K562 (cell line): Measurements from ENCODE around the gene DESI2. TPM values are rescaled to one million over a fixed set of nuclear protein-coding genes. Genes with fewer than 3 reads are reported as not detected.
A peak's percentile ranks its signal among the peaks of the same experiment; 100 is the strongest.

Experiments used
- ATAC-seq: fragments of 200-7000 bp; cut with Tn5 transposase; 3 replicates; pipeline ENCODE4 v1.9.1; 2020; ENCODE audit warnings: moderate library complexity
- BruUV-seq: library from RNA; stranded (reverse); fragments of 400-500 nt; replicated peaks from 2 replicates; lab custom pipeline; 2021; lab: Mats Ljungman, UMichigan
- CTCF ChIA-PET: fragments of 300-600 bp; formaldehyde crosslinking; extraction: SDS; loops from one replicate; lab custom pipeline; 2021; ENCODE audit warnings: low intra/inter-chr PET ratio; lab: Yijun Ruan, JAX
- POLR2A ChIA-PET: fragments of 300-600, 350-650 bp; sonication (Branson Sonifier 250); formaldehyde crosslinking; extraction: SDS; loops from one replicate; lab custom pipeline; 2021; ENCODE audit warnings: antibody characterized with exemption, inconsistent platforms; lab: Yijun Ruan, JAX
- DNase-seq, 4 experiments: peaks; one replicate each; pipeline versions ENCODE4 v3.0.0 to v3.0.0-alpha.2; 2011 to 2018; ENCODE audit warnings: low spot score in 3 of 4, mixed read lengths in 3 of 4; ENCODE audit errors: extremely low read depth in 1 of 4
- FAIRE-seq: peaks from 2 replicates; lab custom pipeline; 2011; peaks lifted over from hg19 to GRCh38; lab: Jason Lieb, UNC
- H2AFZ ChIP-seq: 2 replicates; pipeline ENCODE4 v1.6.0; 2011; ENCODE audit warnings: low read depth, low read length, control low read depth, inconsistent platforms
- H3K27ac ChIP-seq: fragments of 200-600 bp; 3 replicates; pipeline ENCODE4 v1.8.0; 2011; ENCODE audit warnings: low read depth, mild to moderate bottlenecking, control low read depth, inconsistent platforms, low read length, moderate library complexity, mixed read lengths; ENCODE audit errors: extremely low read depth
- H3K27me3 ChIP-seq, 2 experiments: fragments of 300-600 bp in 1 of 2; 2 replicates in 1 of 2; 3 replicates in 1 of 2; pipeline versions ENCODE4 v1.6.0 to v1.8.0; 2011; ENCODE audit warnings: inconsistent platforms in 2 of 2, low read length in 2 of 2, mild to moderate bottlenecking in 1 of 2, mixed read lengths in 1 of 2, moderate library complexity in 1 of 2; ENCODE audit not compliant: control insufficient read depth in 2 of 2, insufficient read depth in 2 of 2
- H3K36me3 ChIP-seq: fragments of 300-600 bp; 3 replicates; pipeline ENCODE4 v1.8.0; 2011; ENCODE audit warnings: mild to moderate bottlenecking, low read length, inconsistent platforms; ENCODE audit not compliant: control insufficient read depth, insufficient read depth
- H3K4me1 ChIP-seq, 2 experiments: fragments of 200-600 bp in 1 of 2; replicated peaks in 1 of 2; 2 replicates in 1 of 2; 3 replicates in 1 of 2; pipeline versions ENCODE4 v1.5.1 to v1.8.0; 2011; ENCODE audit warnings: inconsistent platforms in 2 of 2, low read length in 2 of 2, mild to moderate bottlenecking in 1 of 2, mixed read lengths in 1 of 2, moderate library complexity in 1 of 2; ENCODE audit not compliant: control insufficient read depth in 2 of 2, insufficient read depth in 2 of 2
- H3K4me2 ChIP-seq: 2 replicates; pipeline ENCODE4 v1.6.1; 2011; ENCODE audit warnings: low read length, control low read depth, inconsistent platforms, mixed read lengths; ENCODE audit not compliant: insufficient read depth
- H3K4me3 ChIP-seq: fragments of 200-600 bp; sonication (generic), shearing (Covaris generic); 2 replicates; pipeline ENCODE4 v1.5.1; 2016; ENCODE audit warnings: control low read depth, inconsistent platforms
- H3K79me2 ChIP-seq: fragments of 200-600 bp; 3 replicates; pipeline ENCODE4 v1.8.0; 2011; ENCODE audit warnings: low read length, inconsistent platforms; ENCODE audit not compliant: control insufficient read depth, insufficient read depth
- H3K9ac ChIP-seq, 2 experiments: 2 replicates each; pipeline versions ENCODE4 v1.6.0 to v1.6.1; 2011; ENCODE audit warnings: low read depth in 2 of 2, low read length in 2 of 2, control low read depth in 1 of 2, inconsistent platforms in 1 of 2, mild to moderate bottlenecking in 1 of 2, mixed read lengths in 1 of 2; ENCODE audit not compliant: insufficient read depth in 1 of 2
- H3K9me1 ChIP-seq: one replicate; pipeline ENCODE4 v1.6.0; 2011; ENCODE audit warnings: inconsistent platforms, mild to moderate bottlenecking, low read length, moderate library complexity; ENCODE audit not compliant: control insufficient read depth, insufficient read depth
- H3K9me3 ChIP-seq: replicated peaks from 2 replicates; pipeline ENCODE4 v1.5.1; 2011; ENCODE audit warnings: low read depth, low read length, inconsistent platforms; ENCODE audit not compliant: control insufficient read depth, insufficient read depth
- H4K20me1 ChIP-seq: replicated peaks from 2 replicates; pipeline ENCODE4 v1.6.1; 2011; ENCODE audit warnings: low read length, inconsistent platforms, mixed read lengths; ENCODE audit not compliant: control insufficient read depth, insufficient read depth
- CBFB ChIP-seq: sonication (generic); formaldehyde crosslinking; IDR thresholded peaks from 2 replicates; pipeline ENCODE4 v1.4.0; 2020; ENCODE audit warnings: mild to moderate bottlenecking, missing genetic modification reagents
- EZH2 ChIP-seq: IDR thresholded peaks from 2 replicates; pipeline ENCODE4 v1.6.1; 2012; ENCODE audit warnings: low read depth, mild to moderate bottlenecking, inconsistent platforms, low read length, borderline replicate concordance
- NR2C2 ChIP-seq, 2 experiments: fragments of 200-800 bp in 1 of 2; sonication (Bioruptor generic) in 1 of 2; sonication (generic) in 1 of 2; formaldehyde crosslinking in 1 of 2; IDR thresholded peaks; 2 replicates each; pipeline versions ENCODE4 v1.6.1 to v1.8.0; 2016 to 2022; ENCODE audit warnings: mild to moderate bottlenecking in 1 of 2, missing compliant biosample characterization in 1 of 2, missing genetic modification characterization in 1 of 2, missing genetic modification reagents in 1 of 2
- POLR2AphosphoS5 ChIP-seq: IDR thresholded peaks from 2 replicates; pipeline ENCODE4 v1.6.1; 2011; ENCODE audit warnings: mild to moderate bottlenecking, low read depth, low read length, moderate library complexity; ENCODE audit not compliant: control insufficient read depth, insufficient read depth
- SUPT5H ChIP-seq: fragments of 450-650 bp; IDR thresholded peaks from 2 replicates; pipeline ENCODE4 v1.6.1; 2016
- TAL1 ChIP-seq: fragments of 450-650 bp; IDR thresholded peaks from 2 replicates; pipeline ENCODE4 v1.6.1; 2016; ENCODE audit warnings: mild to moderate bottlenecking
- ZNF133 ChIP-seq: fragments of 250-450 bp; sonication (Bioruptor Pico); IDR thresholded peaks from 2 replicates; pipeline ENCODE4 v1.4.0; 2020; ENCODE audit warnings: mild to moderate bottlenecking
- ZNF444 ChIP-seq: fragments of 250-450 bp; sonication (Bioruptor Pico); IDR thresholded peaks from 2 replicates; pipeline ENCODE4 v1.4.0; 2020; ENCODE audit warnings: mild to moderate bottlenecking, moderate library complexity
- ZNF561 ChIP-seq: fragments of 450-650 bp; formaldehyde crosslinking; conservative IDR thresholded peaks from 2 replicates; pipeline ENCODE4 v1.4.0; 2020; ENCODE audit warnings: mild to moderate bottlenecking, moderate library complexity
- ZNF57 ChIP-seq: fragments of 450-650 bp; formaldehyde crosslinking; IDR thresholded peaks from 2 replicates; pipeline ENCODE4 v1.4.0; 2020; ENCODE audit warnings: mild to moderate bottlenecking, moderate library complexity
- WGBS: fragments of 100-300 bp; shearing (Covaris generic); methylation state at CpG from one replicate; pipeline ENCODE4 v1.1.6; 2016; ENCODE audit warnings: low coverage, mixed read lengths; ENCODE audit not compliant: insufficient coverage; ENCODE audit errors: missing lambda C conversion rate; 5-methylcytosine and 5-hydroxymethylcytosine counted together
- in situ Hi-C: fragments of 300-500 bp; cut with MboI; formaldehyde crosslinking; loops from 4 replicates; pipeline ENCODE4 v1.15.0; 2018; ENCODE audit warnings: inconsistent platforms, mixed read lengths
- intact Hi-C: fragments of 100-400 bp; cut with micrococcal nuclease; formaldehyde crosslinking; loops from 2 replicates; pipeline ENCODE4 v1.14.2; 2022
- polyA plus RNA-seq, 8 experiments: library from polyadenylated mRNA; depleted of rRNA in 4 of 8; stranded (reverse) in 5 of 8; unstranded in 3 of 8; fragments of >200 nt; fragmentation: Nextera tagmentation in 2 of 8; fragmentation: Illumina TruSeq in 1 of 8; extraction: Ambion mirVana in 2 of 8; extraction: Trizol in 1 of 8; gene quantifications; 2 replicates each; pipeline versions ENCODE4 v1.2.1 to v1.2.3, GENCODE V29; 2011 to 2014; ENCODE audit warnings: inconsistent platforms in 1 of 8, missing spikeins in 1 of 8
- total RNA-seq, 7 experiments: library from RNA; depleted of rRNA in 6 of 7; stranded (reverse); fragments of >200 nt in 6 of 7; fragmentation: Illumina TruSeq in 2 of 7; extraction: Trizol in 2 of 7; gene quantifications; 2 replicates each; pipeline versions ENCODE4 v1.2.1 to v1.2.3, GENCODE V29; 2011 to 2021; ENCODE audit warnings: low replicate concordance in 1 of 7
- TF ChIP-seq, protein P1 (sequence below): sonication (generic); formaldehyde crosslinking; IDR thresholded peaks from 2 replicates; pipeline ENCODE4 v1.8.0; 2022; ENCODE audit warnings: mild to moderate bottlenecking, missing genetic modification reagents, borderline replicate concordance
- TF ChIP-seq, protein P2 (sequence below), 2 experiments: fragments of 450-650 bp in 1 of 2; sonication (generic) in 1 of 2; formaldehyde crosslinking in 1 of 2; IDR thresholded peaks in 1 of 2; conservative IDR thresholded peaks in 1 of 2; 2 replicates each; pipeline versions ENCODE4 v1.6.1 to v1.8.1; 2016 to 2023; ENCODE audit warnings: mild to moderate bottlenecking in 2 of 2, moderate library complexity in 2 of 2, inconsistent platforms in 1 of 2, missing genetic modification reagents in 1 of 2
- TF ChIP-seq, protein P3 (sequence below): sonication (generic); formaldehyde crosslinking; IDR thresholded peaks from 2 replicates; pipeline ENCODE4 v1.8.0; 2022; ENCODE audit warnings: missing genetic modification reagents, mild to moderate bottlenecking, borderline replicate concordance

Gene DESI2
- total and polyA plus RNA-seq, 9 of the 15 experiments (the other 6 are each of a cell fraction or from before 2014, with no cell fraction given): 17.4 to 59.4 (median 38.4) TPM

DNA sequence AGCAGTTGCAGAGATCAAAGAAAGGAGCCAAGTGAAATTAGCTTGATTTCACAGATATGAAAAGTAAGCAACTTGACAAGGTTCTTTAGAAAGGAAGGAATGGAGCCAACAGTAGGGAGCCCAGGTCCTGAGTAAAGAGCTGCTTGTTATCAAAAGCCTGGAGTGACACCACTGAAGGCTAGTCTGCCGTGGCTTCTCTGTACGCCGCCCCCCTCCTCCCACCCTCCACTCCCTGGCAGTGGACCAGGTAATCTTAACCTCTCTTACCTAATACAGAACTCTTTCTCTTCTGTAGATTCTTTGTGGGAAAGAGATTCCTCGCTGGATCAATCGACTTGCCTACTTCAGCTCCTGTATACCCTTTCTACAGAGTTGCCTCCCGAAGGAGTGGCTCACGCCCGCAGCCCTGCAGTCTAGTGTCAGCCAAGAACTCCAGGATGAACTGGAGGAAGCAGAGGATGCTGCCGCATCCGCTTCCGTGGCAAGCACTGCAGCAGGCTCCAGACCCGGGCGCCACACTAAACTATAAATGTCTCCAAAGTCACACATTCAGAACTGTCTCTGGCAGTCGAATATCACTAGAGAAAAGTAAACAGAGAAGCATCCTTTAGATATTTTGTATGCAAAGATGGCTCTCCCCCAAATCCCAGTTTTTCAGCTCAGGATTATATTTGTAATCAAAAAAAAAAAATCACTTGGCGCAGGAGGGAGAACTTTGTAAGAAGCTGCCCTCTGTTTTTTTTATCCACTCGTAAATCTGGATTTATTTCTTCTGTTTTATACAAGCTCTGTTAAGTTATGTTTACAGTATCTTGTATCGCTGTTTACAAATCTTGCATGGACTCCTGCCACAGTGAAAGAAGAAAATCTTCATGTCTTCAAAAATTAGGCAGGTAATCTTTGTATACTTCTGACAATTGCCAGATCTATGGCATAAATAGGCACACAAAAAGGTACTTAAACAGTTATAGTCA lies 52.6 kb downstream of the DESI2 start (continued):
- TF ChIP-seq, protein P1, sequence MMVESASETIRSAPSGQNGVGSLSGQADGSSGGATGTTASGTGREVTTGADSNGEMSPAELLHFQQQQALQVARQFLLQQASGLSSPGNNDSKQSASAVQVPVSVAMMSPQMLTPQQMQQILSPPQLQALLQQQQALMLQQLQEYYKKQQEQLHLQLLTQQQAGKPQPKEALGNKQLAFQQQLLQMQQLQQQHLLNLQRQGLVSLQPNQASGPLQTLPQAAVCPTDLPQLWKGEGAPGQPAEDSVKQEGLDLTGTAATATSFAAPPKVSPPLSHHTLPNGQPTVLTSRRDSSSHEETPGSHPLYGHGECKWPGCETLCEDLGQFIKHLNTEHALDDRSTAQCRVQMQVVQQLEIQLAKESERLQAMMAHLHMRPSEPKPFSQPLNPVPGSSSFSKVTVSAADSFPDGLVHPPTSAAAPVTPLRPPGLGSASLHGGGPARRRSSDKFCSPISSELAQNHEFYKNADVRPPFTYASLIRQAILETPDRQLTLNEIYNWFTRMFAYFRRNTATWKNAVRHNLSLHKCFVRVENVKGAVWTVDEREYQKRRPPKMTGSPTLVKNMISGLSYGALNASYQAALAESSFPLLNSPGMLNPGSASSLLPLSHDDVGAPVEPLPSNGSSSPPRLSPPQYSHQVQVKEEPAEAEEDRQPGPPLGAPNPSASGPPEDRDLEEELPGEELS (CRISPR knock-in tag): no peak
- TF ChIP-seq NR2C2 (CRISPR knock-in tag; IDR thresholded peaks at IDR 0.05) (no peak), NR2C2 (tag; IDR thresholded peaks at IDR 0.05) (no peak), ZNF444 (CRISPR knock-in tag) (no peak)

DNA sequence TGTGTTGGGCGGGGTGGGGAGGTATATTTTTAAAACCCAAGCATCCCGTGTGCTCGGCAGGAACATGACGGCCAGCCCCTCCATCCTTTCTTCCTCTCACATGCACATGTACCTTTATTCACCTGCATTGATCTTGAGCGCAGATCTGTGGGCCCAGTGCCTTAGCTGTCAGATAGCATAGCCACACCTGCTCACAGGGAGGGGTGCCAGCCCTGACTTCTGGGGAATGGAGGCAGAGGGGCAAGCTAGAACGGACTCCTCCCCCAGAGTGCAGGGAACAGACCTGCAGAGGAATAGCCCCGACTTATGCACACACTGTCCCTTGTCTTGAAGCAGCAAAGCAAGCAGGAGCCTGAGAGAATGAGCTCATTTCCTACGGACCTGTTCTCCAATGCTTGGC lies 56.1 kb downstream of the DESI2 start:
- Histone ChIP-seq H3K9ac (no peak overlapping the region), H3K9me1 (no peaks in the 10 kb centered on the region), H4K20me1 (no peaks in the 10 kb centered on the region; the same call in 1 of the 2 replicates), H3K4me1 (no peaks in the 10 kb centered on the region), H3K27me3 (peaks cover 19 to 31% of the 10 kb centered on the region in 2 experiments), H3K36me3 (peaks cover 13% of the 10 kb centered on the region; the same call in 1 of the 3 replicates), H3K9me3 (no peaks in the 10 kb centered on the region), H3K4me2 (no peak overlapping the region), H3K4me3 (no peak overlapping the region), H3K79me2 (no peaks in the 10 kb centered on the region), H3K27ac (no peak overlapping the region), H2AFZ (no peak overlapping the region)
- no peak for DNase-seq
- 70% methylated on average over 8 of the region's 8 CpGs for WGBS
- no peak for ATAC-seq
- FAIRE-seq: no peak
- ChIA-PET POLR2A (interaction anchor here (0.5 to 0.9 kb wide), 4 partner anchors 11 to 121 kb away, joined by 3 to 4 read pairs (median 3); no protein-coding TSS in a partner anchor), CTCF (no interaction called here)
- in situ Hi-C loops (no loop called here), intact Hi-C loops (no loop called here)
- BruUV-seq: no TSS peak
- TF ChIP-seq TAL1 (no peak), SUPT5H (0 out of 2 replicates have a peak, but pooled peaks have one; percentile 39), ZNF133 (CRISPR knock-in tag) (no peak), EZH2 (no peak), CBFB (CRISPR knock-in tag) (no peak), ZNF561 (CRISPR knock-in tag) (no peak), ZNF57 (no peak), POLR2AphosphoS5 (0 out of 2 replicates have a peak, but pooled peaks have one; percentile 17)
- TF ChIP-seq, protein P2, sequence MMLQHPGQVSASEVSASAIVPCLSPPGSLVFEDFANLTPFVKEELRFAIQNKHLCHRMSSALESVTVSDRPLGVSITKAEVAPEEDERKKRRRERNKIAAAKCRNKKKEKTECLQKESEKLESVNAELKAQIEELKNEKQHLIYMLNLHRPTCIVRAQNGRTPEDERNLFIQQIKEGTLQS (IDR thresholded peaks at IDR 0.05): no peak
- TF ChIP-seq, protein P2 (CRISPR knock-in tag; conservative IDR thresholded peaks at IDR 0.05): no peak
- TF ChIP-seq, protein P3, sequence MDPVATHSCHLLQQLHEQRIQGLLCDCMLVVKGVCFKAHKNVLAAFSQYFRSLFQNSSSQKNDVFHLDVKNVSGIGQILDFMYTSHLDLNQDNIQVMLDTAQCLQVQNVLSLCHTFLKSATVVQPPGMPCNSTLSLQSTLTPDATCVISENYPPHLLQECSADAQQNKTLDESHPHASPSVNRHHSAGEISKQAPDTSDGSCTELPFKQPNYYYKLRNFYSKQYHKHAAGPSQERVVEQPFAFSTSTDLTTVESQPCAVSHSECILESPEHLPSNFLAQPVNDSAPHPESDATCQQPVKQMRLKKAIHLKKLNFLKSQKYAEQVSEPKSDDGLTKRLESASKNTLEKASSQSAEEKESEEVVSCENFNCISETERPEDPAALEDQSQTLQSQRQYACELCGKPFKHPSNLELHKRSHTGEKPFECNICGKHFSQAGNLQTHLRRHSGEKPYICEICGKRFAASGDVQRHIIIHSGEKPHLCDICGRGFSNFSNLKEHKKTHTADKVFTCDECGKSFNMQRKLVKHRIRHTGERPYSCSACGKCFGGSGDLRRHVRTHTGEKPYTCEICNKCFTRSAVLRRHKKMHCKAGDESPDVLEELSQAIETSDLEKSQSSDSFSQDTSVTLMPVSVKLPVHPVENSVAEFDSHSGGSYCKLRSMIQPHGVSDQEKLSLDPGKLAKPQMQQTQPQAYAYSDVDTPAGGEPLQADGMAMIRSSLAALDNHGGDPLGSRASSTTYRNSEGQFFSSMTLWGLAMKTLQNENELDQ (CRISPR knock-in tag): no peak
